ENCODE measurements around the gene OBSCN. TPM values are rescaled to one million over a fixed set of nuclear protein-coding genes. Genes with fewer than 3 reads are reported as not detected.

The OBSCN gene
- total and polyA plus RNA-seq, 2 of the 13 experiments (the other 11 are each of a cell fraction or from before 2014, with no cell fraction given) = 0.20 TPM

GRCh38 chr1:228404107-228404720, 196.4 kb downstream of the OBSCN start (continued):
- TF ChIP-seq KIAA2018 (CRISPR knock-in tag; IDR thresholded peaks at IDR 0.05; ENCODE audit: borderline replicate concordance) (no peak), ZFP90 (CRISPR knock-in tag; IDR thresholded peaks at IDR 0.05; ENCODE audit: borderline replicate concordance) (0 out of 2 replicates have a peak, but pooled peaks have one; percentile 19), REXO4 (CRISPR knock-in tag; IDR thresholded peaks at IDR 0.05; ENCODE audit: borderline replicate concordance) (no peak), HCFC1 (IDR thresholded peaks at IDR 0.05; ENCODE audit: low read depth, low read length) (no peak), PTBP1 (IDR thresholded peaks at IDR 0.05; ENCODE audit: low read depth, low read length, poor library complexity, severe bottlenecking) (no peak), ZNF563 (CRISPR knock-in tag; IDR thresholded peaks at IDR 0.05) (no peak), ZFAT (CRISPR knock-in tag; conservative IDR thresholded peaks at IDR 0.05) (no peak), POLR2AphosphoS5 (IDR thresholded peaks at IDR 0.05; ENCODE audit: low read depth, low read length) (no peak), ZNF782 (CRISPR knock-in tag; IDR thresholded peaks at IDR 0.05; ENCODE audit: borderline replicate concordance) (no peak), CHD4 (IDR thresholded peaks at IDR 0.05; ENCODE audit: borderline replicate concordance, low read length) (no peak), CBX1 (IDR thresholded peaks at IDR 0.05; ENCODE audit: low read depth) (no peak), MED8 (CRISPR knock-in tag; IDR thresholded peaks at IDR 0.05; ENCODE audit: insufficient replicate concordance) (no peak), YEATS2 (CRISPR knock-in tag; IDR thresholded peaks at IDR 0.05; ENCODE audit: borderline replicate concordance) (no peak), ZNF367 (CRISPR knock-in tag; IDR thresholded peaks at IDR 0.05; ENCODE audit: borderline replicate concordance) (no peak), SRY (CRISPR knock-in tag; IDR thresholded peaks at IDR 0.05) (no peak), ZNF33B (CRISPR knock-in tag; IDR thresholded peaks at IDR 0.05) (no peak), ZHX1 (CRISPR knock-in tag; IDR thresholded peaks at IDR 0.05; ENCODE audit: low read depth) (no peak), ZNF703 (CRISPR knock-in tag; IDR thresholded peaks at IDR 0.05; ENCODE audit: borderline replicate concordance) (no peak)
